ENCODE results near the gene WDR31.

DNA sequence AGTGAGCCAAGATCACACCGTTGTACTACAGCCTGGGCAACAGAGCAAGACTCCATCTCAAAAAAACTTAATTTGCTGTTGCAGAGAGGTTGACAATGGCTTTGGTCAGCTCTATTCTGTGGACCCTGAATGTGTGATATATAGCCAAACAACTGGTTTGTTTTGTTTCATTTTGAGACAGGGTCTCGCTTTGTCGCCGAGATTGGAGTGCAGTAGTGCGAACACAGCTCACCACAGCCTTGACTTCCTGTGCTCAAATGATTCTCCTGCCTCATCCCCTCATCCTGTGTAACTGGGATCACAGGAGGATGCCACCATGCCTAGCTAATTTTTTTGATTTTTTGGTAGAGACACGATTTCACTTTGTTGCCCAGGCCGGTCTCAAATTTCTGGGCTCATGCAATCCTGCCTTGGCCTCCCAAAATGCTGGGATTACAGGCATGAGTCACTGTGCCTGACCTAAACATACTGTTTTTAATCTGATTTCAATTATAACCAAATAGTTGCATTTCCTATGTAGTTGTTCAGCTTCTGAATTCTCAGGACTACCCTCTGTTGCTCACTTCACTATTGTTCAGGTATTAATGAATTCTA, 46.7 kb downstream of the WDR31 start:
- TF ChIP-seq, protein P1, sequence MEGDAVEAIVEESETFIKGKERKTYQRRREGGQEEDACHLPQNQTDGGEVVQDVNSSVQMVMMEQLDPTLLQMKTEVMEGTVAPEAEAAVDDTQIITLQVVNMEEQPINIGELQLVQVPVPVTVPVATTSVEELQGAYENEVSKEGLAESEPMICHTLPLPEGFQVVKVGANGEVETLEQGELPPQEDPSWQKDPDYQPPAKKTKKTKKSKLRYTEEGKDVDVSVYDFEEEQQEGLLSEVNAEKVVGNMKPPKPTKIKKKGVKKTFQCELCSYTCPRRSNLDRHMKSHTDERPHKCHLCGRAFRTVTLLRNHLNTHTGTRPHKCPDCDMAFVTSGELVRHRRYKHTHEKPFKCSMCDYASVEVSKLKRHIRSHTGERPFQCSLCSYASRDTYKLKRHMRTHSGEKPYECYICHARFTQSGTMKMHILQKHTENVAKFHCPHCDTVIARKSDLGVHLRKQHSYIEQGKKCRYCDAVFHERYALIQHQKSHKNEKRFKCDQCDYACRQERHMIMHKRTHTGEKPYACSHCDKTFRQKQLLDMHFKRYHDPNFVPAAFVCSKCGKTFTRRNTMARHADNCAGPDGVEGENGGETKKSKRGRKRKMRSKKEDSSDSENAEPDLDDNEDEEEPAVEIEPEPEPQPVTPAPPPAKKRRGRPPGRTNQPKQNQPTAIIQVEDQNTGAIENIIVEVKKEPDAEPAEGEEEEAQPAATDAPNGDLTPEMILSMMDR (IDR thresholded peaks at IDR 0.05), result no peak
- TF ChIP-seq POLR2A (IDR thresholded peaks at IDR 0.05; ENCODE audit: low read depth) (no peak), POLR2AphosphoS5 (IDR thresholded peaks at IDR 0.05) (no peak)
